Spleen (tissue), 7 donors: ENCODE data around the gene ORC6.

ENCODE experiments used
- POLR2A ChIP-seq, 3 donors: fragments of 450-650 bp; IDR thresholded peaks; one replicate each; pipeline ENCODE4 v1.5.1; 2017; ENCODE audit warnings: antibody characterized with exemption in 3 of 3, mild to moderate bottlenecking in 1 of 3
- TF ChIP-seq, protein P1 (sequence below), 11 experiments: fragments of 200-600 bp in 7 of 11; fragments of 450-650 bp in 4 of 11; sonication (generic) in 4 of 11; IDR thresholded peaks in 8 of 11; conservative IDR thresholded peaks in 3 of 11; 1 replicate in 7 of 11; 2 replicates in 4 of 11; pipeline versions ENCODE4 v1.4.0 to v1.8.0; 2016 to 2021; ENCODE audit warnings: antibody characterized with exemption in 11 of 11, inconsistent platforms in 4 of 11, mild to moderate bottlenecking in 1 of 11
- donor health status: DM: no; HTN: no; CAD: no; lungs with moderate emphysema.
- donor health status: DM: no; HTN: no; CAD: no.
- donor health status: DM: no; HTN: no; CAD: no.

DNA sequence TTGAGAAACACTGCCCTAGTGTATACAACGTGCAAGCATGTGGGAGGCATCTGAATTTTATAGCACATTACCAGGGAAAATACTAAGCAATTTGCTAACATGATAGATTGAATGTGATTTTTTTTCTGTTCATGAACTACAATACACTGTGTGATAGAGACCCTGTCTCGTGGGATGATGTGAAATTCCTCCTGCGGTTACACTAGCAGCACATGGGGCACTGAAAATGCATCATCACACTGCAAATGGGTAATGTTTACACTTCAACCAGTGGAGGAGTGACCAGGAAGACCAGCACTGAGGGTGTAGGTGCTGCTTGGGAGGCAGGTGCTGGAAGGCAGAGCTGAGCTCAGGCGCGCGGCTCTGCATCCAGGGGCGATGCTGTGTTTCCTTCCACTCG lies 28.8 kb downstream of the ORC6 start:
- TF ChIP-seq, protein P1, sequence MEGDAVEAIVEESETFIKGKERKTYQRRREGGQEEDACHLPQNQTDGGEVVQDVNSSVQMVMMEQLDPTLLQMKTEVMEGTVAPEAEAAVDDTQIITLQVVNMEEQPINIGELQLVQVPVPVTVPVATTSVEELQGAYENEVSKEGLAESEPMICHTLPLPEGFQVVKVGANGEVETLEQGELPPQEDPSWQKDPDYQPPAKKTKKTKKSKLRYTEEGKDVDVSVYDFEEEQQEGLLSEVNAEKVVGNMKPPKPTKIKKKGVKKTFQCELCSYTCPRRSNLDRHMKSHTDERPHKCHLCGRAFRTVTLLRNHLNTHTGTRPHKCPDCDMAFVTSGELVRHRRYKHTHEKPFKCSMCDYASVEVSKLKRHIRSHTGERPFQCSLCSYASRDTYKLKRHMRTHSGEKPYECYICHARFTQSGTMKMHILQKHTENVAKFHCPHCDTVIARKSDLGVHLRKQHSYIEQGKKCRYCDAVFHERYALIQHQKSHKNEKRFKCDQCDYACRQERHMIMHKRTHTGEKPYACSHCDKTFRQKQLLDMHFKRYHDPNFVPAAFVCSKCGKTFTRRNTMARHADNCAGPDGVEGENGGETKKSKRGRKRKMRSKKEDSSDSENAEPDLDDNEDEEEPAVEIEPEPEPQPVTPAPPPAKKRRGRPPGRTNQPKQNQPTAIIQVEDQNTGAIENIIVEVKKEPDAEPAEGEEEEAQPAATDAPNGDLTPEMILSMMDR (IDR thresholded peaks at IDR 0.05 in 8 of 11, conservative IDR thresholded peaks at IDR 0.05 in 3 of 11), result no peak
- TF ChIP-seq POLR2A (IDR thresholded peaks at IDR 0.05), result no peak
